Activated CD4-positive, CD25-positive, alpha-beta regulatory T cell treated with anti-CD3 and anti-CD28 coated beads, Interleukin-2, amount 50 U/mL, for 16 hours (primary cell): ENCODE results near the gene PRDX2.
A peak's percentile ranks its signal among the peaks of the same experiment; 100 is the strongest.
"Not testable (repeated sequence)": the region's sequence is repeated elsewhere in the genome, so short reads cannot be mapped to it uniquely, and the experiment has no call there.

Experiments used
- DNase-seq: peaks from one replicate; pipeline ENCODE4 v3.0.0-alpha.2; 2020; ENCODE audit warnings: low read depth, low spot score

The PRDX2 gene

GRCh38 chr19:12825254-12826131 lies 23.9 kb upstream of the PRDX2 start:
- DNase-seq = no peak

GRCh38 chr19:12821761-12822160 lies 20.2 kb upstream of the PRDX2 start:
- no peak for DNase-seq

DNA sequence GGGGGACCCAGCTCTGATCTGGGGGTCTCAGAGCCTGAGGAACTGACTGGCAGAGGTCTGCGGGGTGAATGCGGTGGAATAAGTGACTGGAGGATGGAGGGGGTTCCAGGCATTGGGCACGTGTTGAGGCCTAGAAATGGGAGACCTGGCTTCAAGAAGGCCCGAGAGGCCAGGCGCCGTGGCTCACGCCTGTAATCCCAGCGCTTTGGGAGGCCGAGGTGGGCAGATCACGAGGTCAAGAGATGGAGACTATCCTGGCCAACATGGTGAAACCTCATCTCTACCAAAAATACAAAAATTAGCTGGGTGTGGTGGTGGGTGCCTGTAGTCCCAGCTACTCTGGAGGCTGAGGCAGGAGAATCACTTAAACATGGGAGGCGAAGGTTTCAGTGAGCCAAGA lies 16.2 kb upstream of the PRDX2 start:
- DNase-seq = not testable (repeated sequence)

- DNase-seq = not testable (repeated sequence)
Observed at GRCh38 chr19:12817188-12817587, 15.6 kb upstream of the PRDX2 start.

DNA sequence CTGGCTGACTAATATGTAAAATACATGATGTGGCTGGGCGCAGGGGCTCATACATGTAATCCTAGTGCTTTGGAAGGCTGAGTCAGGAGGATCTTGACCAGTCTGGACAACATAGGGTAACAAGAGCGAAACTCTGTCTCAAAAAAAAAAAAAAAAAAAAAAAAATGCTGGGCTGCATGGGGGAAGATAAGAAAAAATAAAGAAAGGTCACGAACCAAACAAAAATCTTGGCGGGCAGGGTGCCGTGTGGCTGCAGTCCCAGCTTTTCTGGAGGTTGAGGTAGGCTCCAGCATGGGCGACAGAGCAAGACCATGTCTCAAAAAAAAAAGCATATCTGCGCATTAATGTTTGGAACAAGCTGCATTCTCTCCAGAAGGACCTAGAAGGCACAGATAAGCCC lies 13.5 kb upstream of the PRDX2 start:
- no peak for DNase-seq

DNA sequence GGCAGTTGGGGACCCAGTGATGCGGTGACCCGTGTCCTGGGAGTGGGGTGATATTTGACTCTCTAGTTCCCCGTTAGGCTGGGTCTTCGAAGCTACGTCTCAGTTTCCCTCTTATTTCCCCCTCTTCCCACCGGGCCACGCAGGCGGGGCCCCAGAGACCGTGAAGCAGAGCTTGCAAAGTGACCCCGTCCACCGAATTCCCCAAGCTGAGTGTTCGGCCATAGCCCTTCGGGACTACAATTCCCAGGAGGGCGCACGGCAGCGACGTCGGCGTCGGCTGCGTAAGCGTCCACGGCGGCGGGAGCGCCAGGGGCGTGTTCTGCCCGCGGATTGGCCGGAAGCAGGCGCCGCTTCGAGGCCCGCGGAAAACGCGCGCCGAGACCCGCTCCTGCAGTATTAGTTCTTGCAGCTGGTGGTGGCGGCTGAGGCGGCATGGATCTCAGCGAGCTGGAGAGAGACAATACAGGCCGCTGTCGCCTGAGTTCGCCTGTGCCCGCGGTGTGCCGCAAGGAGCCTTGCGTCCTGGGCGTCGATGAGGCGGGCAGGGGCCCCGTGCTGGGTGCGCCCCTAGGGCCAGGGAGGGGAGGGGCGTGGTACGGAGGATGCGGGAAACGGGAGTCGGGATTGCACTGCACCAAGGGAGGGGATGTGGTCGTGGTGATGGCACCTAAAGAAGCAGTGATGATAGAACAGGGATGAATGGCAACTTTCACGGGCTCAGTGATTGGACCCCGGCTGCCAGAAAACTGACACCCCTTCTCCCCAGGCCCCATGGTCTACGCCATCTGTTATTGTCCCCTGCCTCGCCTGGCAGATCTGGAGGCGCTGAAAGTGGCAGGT lies 4.9 kb upstream of the PRDX2 start, which contains the start of gene RNASEH2A:
Gene RNASEH2A (plus strand): TSS at position 343 of the 840 bp plus-strand sequence. CDS start 90 bp downstream, at position 433.
- peak; percentile 72 for DNase-seq

DNA sequence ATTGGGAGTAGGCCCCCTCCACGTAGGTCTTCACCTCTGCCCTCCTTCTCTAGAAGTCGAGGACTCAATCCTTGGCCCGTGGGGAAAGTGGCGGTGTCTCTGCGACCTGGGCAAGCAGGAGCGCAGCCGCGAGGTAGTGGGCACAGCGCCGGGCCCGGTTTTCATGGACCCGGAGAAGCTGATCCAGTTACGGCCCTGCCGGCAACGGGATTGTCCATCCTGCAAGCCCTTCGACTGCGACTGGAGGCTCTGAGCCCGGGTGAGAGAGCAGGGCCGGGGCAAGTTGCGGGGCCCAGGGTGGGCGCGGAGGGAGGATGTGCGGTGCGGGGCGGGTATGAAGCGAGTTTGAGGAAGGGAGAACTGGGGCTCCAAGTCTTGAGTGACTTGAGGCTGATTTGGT lies 2.5 kb upstream of the PRDX2 start:
- no peak for DNase-seq

- no peak for DNase-seq
Observed at GRCh38 chr19:12802267-12803106, 887 bp upstream of the PRDX2 start.

GRCh38 chr19:12800923-12801465 lies 606 bp downstream of the PRDX2 start:
- no peak for DNase-seq

DNA sequence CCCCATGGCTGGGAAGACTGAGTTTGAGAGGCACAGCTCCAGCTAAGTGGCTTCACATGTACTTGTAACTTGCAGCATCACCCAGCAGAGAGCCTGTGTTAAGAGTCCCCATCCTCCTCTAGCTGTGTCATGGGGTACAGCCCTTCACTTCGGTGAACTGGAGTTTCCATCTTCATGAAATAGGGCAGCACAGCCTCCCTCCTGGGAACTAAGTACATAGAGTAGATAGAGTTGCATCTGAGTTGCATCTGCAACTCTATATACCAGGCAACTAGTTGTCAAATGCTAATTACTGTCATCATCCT lies 1.2 kb downstream of the PRDX2 start:
- DNase-seq = no peak

GRCh38 chr19:12799742-12800465 lies 1.7 kb downstream of the PRDX2 start:
- no peak for DNase-seq

GRCh38 chr19:12797607-12798006 lies 4.0 kb downstream of the PRDX2 start:
- DNase-seq = not testable (repeated sequence)

GRCh38 chr19:12797141-12797587 lies 4.4 kb downstream of the PRDX2 start:
- no peak for DNase-seq

DNA sequence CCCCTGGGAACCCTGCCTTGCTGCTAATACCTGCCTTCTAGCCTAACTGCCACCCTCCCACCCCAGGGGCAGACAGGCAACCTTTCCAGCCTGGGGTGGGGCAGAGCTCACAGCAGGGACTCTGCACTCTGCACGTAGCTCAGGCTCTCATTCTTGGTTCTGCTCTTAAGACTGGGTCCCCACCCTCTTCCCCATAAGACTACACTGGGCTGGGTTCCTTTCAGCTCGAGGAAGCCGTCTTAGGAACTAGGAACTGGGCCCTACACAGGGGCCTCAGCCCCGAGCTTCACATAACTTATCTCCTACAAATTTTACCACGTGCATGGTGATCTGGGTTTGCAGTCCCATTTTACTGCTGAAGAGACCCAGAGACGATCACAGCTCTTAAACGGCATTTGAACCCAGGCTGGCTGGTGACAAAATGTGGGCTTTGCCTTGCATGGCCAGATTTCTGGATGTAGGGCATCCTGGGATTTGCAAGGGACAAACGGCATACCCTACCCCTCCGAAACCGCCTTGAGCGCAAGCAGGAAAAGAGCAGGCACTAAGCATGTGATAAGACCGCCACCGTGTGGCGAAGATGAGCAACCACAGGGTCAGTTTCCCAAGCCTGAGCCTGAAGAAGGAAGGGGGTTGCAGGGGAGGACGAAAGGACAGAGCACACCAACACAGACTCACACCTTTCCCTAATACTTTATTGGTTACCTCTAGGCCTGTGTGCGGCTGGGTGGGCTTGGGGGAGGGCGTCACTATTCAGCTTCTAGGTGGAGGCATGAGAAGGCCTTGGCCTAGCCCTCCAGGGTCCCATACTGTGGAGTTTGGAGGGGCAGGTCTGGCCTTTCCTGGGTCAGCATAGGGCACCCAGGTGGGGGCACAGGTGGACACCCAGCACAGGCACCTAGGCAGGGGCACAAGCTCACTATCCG lies 5.2 kb downstream of the PRDX2 start:
- peak; percentile 61 for DNase-seq

- DNase-seq = no peak
Observed at GRCh38 chr19:12794971-12795381, 6.6 kb downstream of the PRDX2 start.

DNA sequence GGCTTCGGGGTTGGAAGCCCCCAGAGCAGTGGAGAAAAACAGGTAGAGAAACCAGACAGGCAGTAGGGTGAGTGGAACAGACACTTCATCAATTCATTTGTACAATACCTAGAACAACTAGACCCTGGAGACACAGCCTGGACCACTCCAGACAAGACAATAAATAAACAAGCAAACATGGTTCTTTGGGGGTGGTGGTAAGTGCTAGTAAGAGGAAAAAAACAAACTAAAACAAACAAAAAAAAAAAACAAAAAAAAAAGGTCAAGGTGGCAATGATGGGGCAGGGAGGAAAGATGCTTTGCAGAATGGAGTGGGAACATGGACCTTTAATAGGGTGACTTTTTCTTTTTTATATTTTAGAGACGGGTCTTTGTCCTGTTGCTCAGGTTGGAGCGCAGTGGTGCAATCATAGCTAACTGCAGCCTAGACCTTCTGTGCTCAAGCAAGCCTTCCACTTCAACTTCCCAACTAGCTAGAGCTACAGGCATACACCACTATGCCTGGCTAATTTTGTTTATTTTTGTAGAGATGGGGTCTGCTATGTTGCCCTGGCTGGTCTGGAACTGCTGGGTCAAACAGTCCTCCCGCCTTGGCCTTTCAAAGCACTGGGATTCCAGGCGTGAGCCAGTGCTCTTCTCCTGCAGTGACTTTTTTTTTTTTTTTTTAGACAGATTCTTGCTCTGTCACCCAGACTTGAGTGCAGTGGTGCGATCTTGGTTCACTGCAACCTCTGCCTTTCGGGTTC lies 7.2 kb downstream of the PRDX2 start:
- DNase-seq = no peak

DNA sequence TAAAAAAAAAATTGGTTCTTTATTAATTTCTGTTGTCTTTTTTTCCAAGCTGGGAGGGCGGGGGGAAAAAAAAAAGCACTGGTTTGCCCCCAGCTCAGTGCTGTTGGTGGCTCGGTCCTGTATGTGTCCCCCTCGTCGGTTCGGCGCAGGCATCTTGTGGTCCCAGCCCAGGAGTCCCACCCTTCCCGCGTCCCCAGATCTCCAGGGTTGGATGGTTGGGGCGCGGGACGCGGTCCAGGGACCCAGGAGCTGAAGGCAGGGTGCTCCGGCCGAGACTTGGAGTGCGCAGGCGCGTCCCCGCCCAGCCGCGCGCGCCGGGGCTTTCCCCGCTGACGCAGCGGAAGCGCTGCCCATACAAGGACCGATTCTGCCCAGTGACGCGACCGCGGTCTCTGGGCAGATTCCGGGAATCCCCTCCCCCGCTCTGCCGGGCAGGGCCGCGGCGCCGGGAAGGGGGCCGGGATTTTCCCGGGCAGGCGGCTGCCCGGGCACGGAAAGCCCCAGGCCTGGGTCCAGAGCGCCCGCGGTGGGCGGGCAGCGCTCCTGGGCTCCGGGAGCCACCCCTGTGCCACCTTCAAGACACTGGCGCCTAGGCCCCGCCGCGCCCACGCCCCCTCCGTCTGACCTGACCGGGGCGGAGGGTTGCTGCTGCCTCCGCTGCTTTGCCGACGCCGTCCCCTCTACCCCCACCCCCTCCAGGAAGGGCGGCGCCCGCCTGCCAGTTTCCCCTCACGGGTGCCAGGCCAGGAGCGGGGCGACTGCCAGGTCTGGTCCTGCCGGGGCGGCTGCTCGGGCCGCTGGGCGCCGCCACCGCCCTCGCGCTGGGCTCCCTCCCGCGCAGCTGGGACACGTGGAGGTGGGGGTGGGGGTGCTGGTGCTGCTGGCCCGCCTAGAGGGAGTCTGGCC lies 8.1 kb downstream of the PRDX2 start:
- peak; percentile 84 for DNase-seq

DNA sequence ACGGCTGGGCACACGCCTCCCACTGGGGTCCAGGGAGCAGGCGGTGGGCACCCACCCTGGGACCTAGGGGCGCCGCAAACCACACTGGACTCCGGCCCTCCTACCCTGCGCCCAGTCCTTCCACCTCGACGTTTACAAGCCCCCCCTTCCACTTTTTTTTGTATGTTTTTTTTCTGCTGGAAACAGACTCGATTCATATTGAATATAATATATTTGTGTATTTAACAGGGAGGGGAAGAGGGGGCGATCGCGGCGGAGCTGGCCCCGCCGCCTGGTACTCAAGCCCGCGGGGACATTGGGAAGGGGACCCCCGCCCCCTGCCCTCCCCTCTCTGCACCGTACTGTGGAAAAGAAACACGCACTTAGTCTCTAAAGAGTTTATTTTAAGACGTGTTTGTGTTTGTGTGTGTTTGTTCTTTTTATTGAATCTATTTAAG lies 8.7 kb downstream of the PRDX2 start:
- DNase-seq = no peak
